HEK293 (cell line): Measurements from ENCODE around the gene ACP7.
A peak's percentile ranks its signal among the peaks of the same experiment; 100 is the strongest.

Source experiments
- BCL11A ChIP-seq: fragments of 450-650 bp; formaldehyde crosslinking; IDR thresholded peaks from 2 replicates; pipeline ENCODE4 v1.5.1; 2016; ENCODE audit warnings: low read depth, missing biosample characterization, missing genetic modification characterization
- FEZF1 ChIP-seq: fragments of 450-650 bp; formaldehyde crosslinking; IDR thresholded peaks from 2 replicates; pipeline ENCODE4 v1.5.1; 2016; ENCODE audit warnings: missing biosample characterization, missing genetic modification characterization
- GLIS2 ChIP-seq: fragments of 450-650 bp; formaldehyde crosslinking; IDR thresholded peaks from 2 replicates; pipeline ENCODE4 v1.5.1; 2016; ENCODE audit warnings: missing biosample characterization, missing genetic modification characterization
- KLF8 ChIP-seq: fragments of 450-650 bp; formaldehyde crosslinking; IDR thresholded peaks from 2 replicates; pipeline ENCODE4 v1.5.1; 2016; ENCODE audit warnings: missing biosample characterization, missing genetic modification characterization
- MZF1 ChIP-seq: fragments of 450-650 bp; formaldehyde crosslinking; IDR thresholded peaks from 2 replicates; pipeline ENCODE4 v1.5.1; 2017; ENCODE audit warnings: missing biosample characterization, missing genetic modification characterization, borderline replicate concordance
- SETDB1 ChIP-seq: IDR thresholded peaks from one replicate; pipeline ENCODE4 v1.6.1; 2017; ENCODE audit warnings: mild to moderate bottlenecking, low read length, moderate library complexity, mixed read lengths; ENCODE audit not compliant: insufficient read length
- ZBTB1 ChIP-seq: fragments of 450-650 bp; formaldehyde crosslinking; IDR thresholded peaks from 2 replicates; pipeline ENCODE4 v1.5.1; 2016; ENCODE audit warnings: missing biosample characterization, missing genetic modification characterization
- ZFP3 ChIP-seq: fragments of 450-650 bp; formaldehyde crosslinking; IDR thresholded peaks from 2 replicates; pipeline ENCODE4 v1.5.1; 2016; ENCODE audit warnings: low read depth, missing biosample characterization, missing genetic modification characterization
- ZIC2 ChIP-seq: fragments of 450-650 bp; formaldehyde crosslinking; IDR thresholded peaks from 2 replicates; pipeline ENCODE4 v1.5.1; 2016; ENCODE audit warnings: missing biosample characterization, missing genetic modification characterization
- ZNF23 ChIP-seq: fragments of 450-650 bp; formaldehyde crosslinking; IDR thresholded peaks from 2 replicates; pipeline ENCODE4 v1.5.1; 2016; ENCODE audit warnings: missing biosample characterization, missing genetic modification characterization, borderline replicate concordance
- ZNF239 ChIP-seq: fragments of 450-650 bp; formaldehyde crosslinking; IDR thresholded peaks from 2 replicates; pipeline ENCODE4 v1.5.1; 2016; ENCODE audit warnings: missing biosample characterization, missing genetic modification characterization
- ZNF404 ChIP-seq: fragments of 450-650 bp; formaldehyde crosslinking; IDR thresholded peaks from 2 replicates; pipeline ENCODE4 v1.5.1; 2017; ENCODE audit warnings: missing biosample characterization, missing genetic modification characterization
- ZNF514 ChIP-seq: fragments of 450-650 bp; formaldehyde crosslinking; IDR thresholded peaks from 2 replicates; pipeline ENCODE4 v1.5.1; 2016; ENCODE audit warnings: missing biosample characterization, missing genetic modification characterization
- ZNF530 ChIP-seq: fragments of 450-650 bp; formaldehyde crosslinking; IDR thresholded peaks from 2 replicates; pipeline ENCODE4 v1.5.1; 2016; ENCODE audit warnings: low read depth, missing biosample characterization, missing genetic modification characterization
- ZNF610 ChIP-seq: fragments of 450-650 bp; formaldehyde crosslinking; IDR thresholded peaks from 2 replicates; pipeline ENCODE4 v1.5.1; 2016; ENCODE audit warnings: missing biosample characterization, missing genetic modification characterization, borderline replicate concordance
- ZNF629 ChIP-seq: fragments of 450-650 bp; formaldehyde crosslinking; IDR thresholded peaks from 2 replicates; pipeline ENCODE4 v1.5.1; 2017; ENCODE audit warnings: missing biosample characterization, missing genetic modification characterization
- ZNF658 ChIP-seq: fragments of 450-650 bp; formaldehyde crosslinking; IDR thresholded peaks from 2 replicates; pipeline ENCODE4; 2016; ENCODE audit warnings: missing biosample characterization, missing genetic modification characterization
- ZNF660 ChIP-seq: fragments of 450-650 bp; IDR thresholded peaks from 2 replicates; pipeline ENCODE4 v1.5.1; 2018; ENCODE audit warnings: missing biosample characterization, mild to moderate bottlenecking, missing genetic modification characterization
- ZNF664 ChIP-seq: fragments of 450-650 bp; formaldehyde crosslinking; IDR thresholded peaks from 2 replicates; pipeline ENCODE4 v1.5.1; 2016; ENCODE audit warnings: missing biosample characterization, missing genetic modification characterization
- ZNF785 ChIP-seq: fragments of 450-650 bp; formaldehyde crosslinking; IDR thresholded peaks from 2 replicates; pipeline ENCODE4 v1.5.1; 2016; ENCODE audit warnings: missing biosample characterization, missing genetic modification characterization
- ZNF792 ChIP-seq: fragments of 450-650 bp; formaldehyde crosslinking; IDR thresholded peaks from 2 replicates; pipeline ENCODE4 v1.5.1; 2016; ENCODE audit warnings: missing biosample characterization, missing genetic modification characterization
- ZNF837 ChIP-seq: fragments of 450-650 bp; formaldehyde crosslinking; IDR thresholded peaks from 2 replicates; pipeline ENCODE4 v1.5.1; 2016; ENCODE audit warnings: missing biosample characterization, missing genetic modification characterization
- ZSCAN16 ChIP-seq: fragments of 450-650 bp; formaldehyde crosslinking; IDR thresholded peaks from 2 replicates; pipeline ENCODE4 v1.5.1; 2016; ENCODE audit warnings: missing biosample characterization, missing genetic modification characterization
- ZSCAN30 ChIP-seq: fragments of 450-650 bp; IDR thresholded peaks from 2 replicates; pipeline ENCODE4 v1.5.1; 2018; ENCODE audit warnings: missing biosample characterization, mild to moderate bottlenecking, missing genetic modification characterization, moderate library complexity
- TF ChIP-seq, protein P1 (sequence below): fragments of 450-650 bp; formaldehyde crosslinking; IDR thresholded peaks from 2 replicates; pipeline ENCODE4 v1.5.1; 2016; ENCODE audit warnings: missing biosample characterization, missing genetic modification characterization, low read depth
- TF ChIP-seq, protein P2 (sequence below): fragments of 450-650 bp; formaldehyde crosslinking; IDR thresholded peaks from 2 replicates; pipeline ENCODE4 v1.5.1; 2016; ENCODE audit warnings: missing biosample characterization, missing genetic modification characterization
- TF ChIP-seq, protein P3 (sequence below): fragments of 450-650 bp; formaldehyde crosslinking; IDR thresholded peaks from 2 replicates; pipeline ENCODE4 v1.5.1; 2016; ENCODE audit warnings: missing biosample characterization, missing genetic modification characterization, low read depth
- TF ChIP-seq, protein P4 (sequence below): fragments of 450-650 bp; formaldehyde crosslinking; IDR thresholded peaks from 2 replicates; pipeline ENCODE4 v1.5.1; 2016; ENCODE audit warnings: missing biosample characterization, missing genetic modification characterization
- TF ChIP-seq, protein P5 (sequence below): fragments of 450-650 bp; formaldehyde crosslinking; IDR thresholded peaks from 2 replicates; pipeline ENCODE4 v1.5.1; 2016; ENCODE audit warnings: missing biosample characterization, missing genetic modification characterization
- TF ChIP-seq, protein P6 (sequence below): fragments of 450-650 bp; formaldehyde crosslinking; IDR thresholded peaks from 2 replicates; pipeline ENCODE4 v1.5.0; 2017; ENCODE audit warnings: missing biosample characterization, missing genetic modification characterization, borderline replicate concordance

Gene ACP7

DNA sequence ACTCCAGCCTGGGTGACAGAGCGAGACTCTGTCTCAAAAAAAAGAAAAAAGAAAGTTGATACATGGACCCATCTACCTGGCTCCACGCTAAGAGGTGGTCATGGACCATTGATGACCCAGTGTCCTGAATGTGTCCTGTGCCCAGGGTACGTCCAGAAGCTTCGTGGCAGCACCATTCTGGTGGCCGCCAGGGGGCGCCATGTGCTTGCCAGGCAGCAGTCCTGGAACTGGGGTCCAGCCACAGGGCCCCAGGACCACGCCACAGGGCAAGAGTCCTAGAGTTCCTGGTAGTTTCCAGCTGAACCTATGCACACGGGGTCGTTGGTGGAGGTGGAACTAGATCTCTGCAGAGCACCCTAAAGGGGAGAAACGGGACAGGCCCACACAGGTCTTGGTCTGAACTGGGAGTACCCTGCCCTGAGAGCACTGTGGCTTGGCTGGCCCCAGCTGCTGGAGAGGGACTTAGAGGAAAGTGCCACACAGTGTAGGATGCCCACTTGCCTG lies 31.9 kb upstream of the ACP7 start (continued):
- TF ChIP-seq, protein P1, sequence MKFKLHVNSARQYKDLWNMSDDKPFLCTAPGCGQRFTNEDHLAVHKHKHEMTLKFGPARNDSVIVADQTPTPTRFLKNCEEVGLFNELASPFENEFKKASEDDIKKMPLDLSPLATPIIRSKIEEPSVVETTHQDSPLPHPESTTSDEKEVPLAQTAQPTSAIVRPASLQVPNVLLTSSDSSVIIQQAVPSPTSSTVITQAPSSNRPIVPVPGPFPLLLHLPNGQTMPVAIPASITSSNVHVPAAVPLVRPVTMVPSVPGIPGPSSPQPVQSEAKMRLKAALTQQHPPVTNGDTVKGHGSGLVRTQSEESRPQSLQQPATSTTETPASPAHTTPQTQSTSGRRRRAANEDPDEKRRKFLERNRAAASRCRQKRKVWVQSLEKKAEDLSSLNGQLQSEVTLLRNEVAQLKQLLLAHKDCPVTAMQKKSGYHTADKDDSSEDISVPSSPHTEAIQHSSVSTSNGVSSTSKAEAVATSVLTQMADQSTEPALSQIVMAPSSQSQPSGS (tag by site-specific recombination) = no peak
- TF ChIP-seq GLIS2 (tag by site-specific recombination) (no peak), ZFP3 (tag by site-specific recombination) (no peak), ZNF660 (tag by site-specific recombination) (peak; percentile 89), ZNF404 (no peak), ZNF785 (tag by site-specific recombination) (no peak), ZNF837 (tag by site-specific recombination) (no peak), BCL11A (tag by site-specific recombination) (0 out of 2 replicates have a peak, but pooled peaks have one; percentile 16), MZF1 (tag by site-specific recombination) (no peak), ZSCAN16 (tag by site-specific recombination) (no peak), ZNF629 (tag by site-specific recombination) (no peak), ZNF658 (tag by site-specific recombination) (no peak), ZNF530 (tag by site-specific recombination) (no peak), ZNF514 (tag by site-specific recombination) (no peak), ZNF792 (tag by site-specific recombination) (peak; percentile 70; the same call in 1 of the 2 replicates), KLF8 (0 out of 2 replicates have a peak, but pooled peaks have one; percentile 24), FEZF1 (no peak), ZNF664 (tag by site-specific recombination) (no peak), ZIC2 (tag by site-specific recombination) (no peak), ZBTB1 (no peak), ZNF23 (tag by site-specific recombination) (no peak), ZNF239 (tag by site-specific recombination) (peak; percentile 75; the same call in 1 of the 2 replicates), ZSCAN30 (tag by site-specific recombination) (peak; percentile 71; the same call in 1 of the 2 replicates), ZNF610 (tag by site-specific recombination) (no peak), SETDB1 (no peak)
- TF ChIP-seq, protein P2, sequence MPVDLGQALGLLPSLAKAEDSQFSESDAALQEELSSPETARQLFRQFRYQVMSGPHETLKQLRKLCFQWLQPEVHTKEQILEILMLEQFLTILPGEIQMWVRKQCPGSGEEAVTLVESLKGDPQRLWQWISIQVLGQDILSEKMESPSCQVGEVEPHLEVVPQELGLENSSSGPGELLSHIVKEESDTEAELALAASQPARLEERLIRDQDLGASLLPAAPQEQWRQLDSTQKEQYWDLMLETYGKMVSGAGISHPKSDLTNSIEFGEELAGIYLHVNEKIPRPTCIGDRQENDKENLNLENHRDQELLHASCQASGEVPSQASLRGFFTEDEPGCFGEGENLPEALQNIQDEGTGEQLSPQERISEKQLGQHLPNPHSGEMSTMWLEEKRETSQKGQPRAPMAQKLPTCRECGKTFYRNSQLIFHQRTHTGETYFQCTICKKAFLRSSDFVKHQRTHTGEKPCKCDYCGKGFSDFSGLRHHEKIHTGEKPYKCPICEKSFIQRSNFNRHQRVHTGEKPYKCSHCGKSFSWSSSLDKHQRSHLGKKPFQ (tag by site-specific recombination) = no peak
- TF ChIP-seq, protein P3, sequence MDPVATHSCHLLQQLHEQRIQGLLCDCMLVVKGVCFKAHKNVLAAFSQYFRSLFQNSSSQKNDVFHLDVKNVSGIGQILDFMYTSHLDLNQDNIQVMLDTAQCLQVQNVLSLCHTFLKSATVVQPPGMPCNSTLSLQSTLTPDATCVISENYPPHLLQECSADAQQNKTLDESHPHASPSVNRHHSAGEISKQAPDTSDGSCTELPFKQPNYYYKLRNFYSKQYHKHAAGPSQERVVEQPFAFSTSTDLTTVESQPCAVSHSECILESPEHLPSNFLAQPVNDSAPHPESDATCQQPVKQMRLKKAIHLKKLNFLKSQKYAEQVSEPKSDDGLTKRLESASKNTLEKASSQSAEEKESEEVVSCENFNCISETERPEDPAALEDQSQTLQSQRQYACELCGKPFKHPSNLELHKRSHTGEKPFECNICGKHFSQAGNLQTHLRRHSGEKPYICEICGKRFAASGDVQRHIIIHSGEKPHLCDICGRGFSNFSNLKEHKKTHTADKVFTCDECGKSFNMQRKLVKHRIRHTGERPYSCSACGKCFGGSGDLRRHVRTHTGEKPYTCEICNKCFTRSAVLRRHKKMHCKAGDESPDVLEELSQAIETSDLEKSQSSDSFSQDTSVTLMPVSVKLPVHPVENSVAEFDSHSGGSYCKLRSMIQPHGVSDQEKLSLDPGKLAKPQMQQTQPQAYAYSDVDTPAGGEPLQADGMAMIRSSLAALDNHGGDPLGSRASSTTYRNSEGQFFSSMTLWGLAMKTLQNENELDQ = no peak
- TF ChIP-seq, protein P4, sequence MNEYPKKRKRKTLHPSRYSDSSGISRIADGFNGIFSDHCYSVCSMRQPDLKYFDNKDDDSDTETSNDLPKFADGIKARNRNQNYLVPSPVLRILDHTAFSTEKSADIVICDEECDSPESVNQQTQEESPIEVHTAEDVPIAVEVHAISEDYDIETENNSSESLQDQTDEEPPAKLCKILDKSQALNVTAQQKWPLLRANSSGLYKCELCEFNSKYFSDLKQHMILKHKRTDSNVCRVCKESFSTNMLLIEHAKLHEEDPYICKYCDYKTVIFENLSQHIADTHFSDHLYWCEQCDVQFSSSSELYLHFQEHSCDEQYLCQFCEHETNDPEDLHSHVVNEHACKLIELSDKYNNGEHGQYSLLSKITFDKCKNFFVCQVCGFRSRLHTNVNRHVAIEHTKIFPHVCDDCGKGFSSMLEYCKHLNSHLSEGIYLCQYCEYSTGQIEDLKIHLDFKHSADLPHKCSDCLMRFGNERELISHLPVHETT (tag by site-specific recombination) = peak; percentile 54; the same call in 1 of the 2 replicates
- TF ChIP-seq, protein P5, sequence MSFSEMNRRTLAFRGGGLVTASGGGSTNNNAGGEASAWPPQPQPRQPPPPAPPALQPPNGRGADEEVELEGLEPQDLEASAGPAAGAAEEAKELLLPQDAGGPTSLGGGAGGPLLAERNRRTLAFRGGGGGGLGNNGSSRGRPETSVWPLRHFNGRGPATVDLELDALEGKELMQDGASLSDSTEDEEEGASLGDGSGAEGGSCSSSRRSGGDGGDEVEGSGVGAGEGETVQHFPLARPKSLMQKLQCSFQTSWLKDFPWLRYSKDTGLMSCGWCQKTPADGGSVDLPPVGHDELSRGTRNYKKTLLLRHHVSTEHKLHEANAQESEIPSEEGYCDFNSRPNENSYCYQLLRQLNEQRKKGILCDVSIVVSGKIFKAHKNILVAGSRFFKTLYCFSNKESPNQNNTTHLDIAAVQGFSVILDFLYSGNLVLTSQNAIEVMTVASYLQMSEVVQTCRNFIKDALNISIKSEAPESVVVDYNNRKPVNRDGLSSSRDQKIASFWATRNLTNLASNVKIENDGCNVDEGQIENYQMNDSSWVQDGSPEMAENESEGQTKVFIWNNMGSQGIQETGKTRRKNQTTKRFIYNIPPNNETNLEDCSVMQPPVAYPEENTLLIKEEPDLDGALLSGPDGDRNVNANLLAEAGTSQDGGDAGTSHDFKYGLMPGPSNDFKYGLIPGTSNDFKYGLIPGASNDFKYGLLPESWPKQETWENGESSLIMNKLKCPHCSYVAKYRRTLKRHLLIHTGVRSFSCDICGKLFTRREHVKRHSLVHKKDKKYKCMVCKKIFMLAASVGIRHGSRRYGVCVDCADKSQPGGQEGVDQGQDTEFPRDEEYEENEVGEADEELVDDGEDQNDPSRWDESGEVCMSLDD (tag by site-specific recombination) = peak; percentile 75
- TF ChIP-seq, protein P6, sequence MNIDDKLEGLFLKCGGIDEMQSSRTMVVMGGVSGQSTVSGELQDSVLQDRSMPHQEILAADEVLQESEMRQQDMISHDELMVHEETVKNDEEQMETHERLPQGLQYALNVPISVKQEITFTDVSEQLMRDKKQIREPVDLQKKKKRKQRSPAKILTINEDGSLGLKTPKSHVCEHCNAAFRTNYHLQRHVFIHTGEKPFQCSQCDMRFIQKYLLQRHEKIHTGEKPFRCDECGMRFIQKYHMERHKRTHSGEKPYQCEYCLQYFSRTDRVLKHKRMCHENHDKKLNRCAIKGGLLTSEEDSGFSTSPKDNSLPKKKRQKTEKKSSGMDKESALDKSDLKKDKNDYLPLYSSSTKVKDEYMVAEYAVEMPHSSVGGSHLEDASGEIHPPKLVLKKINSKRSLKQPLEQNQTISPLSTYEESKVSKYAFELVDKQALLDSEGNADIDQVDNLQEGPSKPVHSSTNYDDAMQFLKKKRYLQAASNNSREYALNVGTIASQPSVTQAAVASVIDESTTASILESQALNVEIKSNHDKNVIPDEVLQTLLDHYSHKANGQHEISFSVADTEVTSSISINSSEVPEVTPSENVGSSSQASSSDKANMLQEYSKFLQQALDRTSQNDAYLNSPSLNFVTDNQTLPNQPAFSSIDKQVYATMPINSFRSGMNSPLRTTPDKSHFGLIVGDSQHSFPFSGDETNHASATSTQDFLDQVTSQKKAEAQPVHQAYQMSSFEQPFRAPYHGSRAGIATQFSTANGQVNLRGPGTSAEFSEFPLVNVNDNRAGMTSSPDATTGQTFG (tag by site-specific recombination) = no peak
